Measurements from ENCODE around the gene CAV2.
A peak's percentile ranks its signal among the peaks of the same experiment; 100 is the strongest.

The CAV2 gene

GRCh38 chr7:116525298-116525912, 25.9 kb downstream of the CAV2 start:
- DNase-seq = peak; percentile 47

- DNase-seq = peak; percentile 82
These were observed 26.6 kb downstream of the CAV2 start for GRCh38 chr7:116525913-116526861.

DNA sequence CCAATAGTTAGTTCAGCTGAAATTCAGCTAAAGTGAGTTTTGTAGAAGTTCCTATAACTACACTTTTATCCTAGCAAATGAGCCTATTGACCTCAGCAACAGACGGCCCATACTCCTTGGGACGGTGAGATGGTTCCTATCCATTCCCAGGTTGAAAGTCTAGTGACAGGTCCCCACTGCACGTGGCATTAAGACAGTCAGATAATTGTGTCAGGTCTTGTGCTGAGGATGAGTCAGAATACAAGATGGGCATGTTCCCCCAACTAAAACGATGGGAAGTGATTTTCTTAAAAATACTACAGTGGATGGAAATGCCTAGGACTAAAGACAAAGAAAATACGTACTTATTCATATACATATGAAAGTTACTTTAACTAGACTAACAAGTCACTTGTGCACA, 27.4 kb downstream of the CAV2 start:
- no peak for DNase-seq

DNA sequence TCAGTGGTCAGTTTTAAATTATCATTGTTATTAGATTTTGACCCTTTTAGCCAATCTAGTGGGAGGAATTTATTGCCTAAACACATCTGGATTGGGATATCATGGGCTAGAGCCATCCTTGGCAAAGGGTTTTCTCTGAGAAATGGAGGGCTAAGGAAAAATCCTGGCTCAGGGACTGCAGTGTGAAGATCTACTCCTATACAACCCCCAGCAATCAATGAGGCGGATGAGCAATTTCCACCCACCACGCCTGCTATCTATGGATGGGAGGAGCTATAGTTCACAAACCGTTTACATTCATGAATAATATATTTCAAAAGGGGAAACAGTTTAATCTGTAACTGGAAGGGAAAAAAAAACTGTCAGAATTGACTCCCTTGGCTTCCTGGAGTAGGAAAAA, 28.0 kb downstream of the CAV2 start:
- no peak for DNase-seq

- peak; percentile 42 for DNase-seq
These were observed 28.7 kb downstream of the CAV2 start for GRCh38 chr7:116528008-116528789.

GRCh38 chr7:116529250-116529649, 29.7 kb downstream of the CAV2 start:
- no peak for DNase-seq

DNA sequence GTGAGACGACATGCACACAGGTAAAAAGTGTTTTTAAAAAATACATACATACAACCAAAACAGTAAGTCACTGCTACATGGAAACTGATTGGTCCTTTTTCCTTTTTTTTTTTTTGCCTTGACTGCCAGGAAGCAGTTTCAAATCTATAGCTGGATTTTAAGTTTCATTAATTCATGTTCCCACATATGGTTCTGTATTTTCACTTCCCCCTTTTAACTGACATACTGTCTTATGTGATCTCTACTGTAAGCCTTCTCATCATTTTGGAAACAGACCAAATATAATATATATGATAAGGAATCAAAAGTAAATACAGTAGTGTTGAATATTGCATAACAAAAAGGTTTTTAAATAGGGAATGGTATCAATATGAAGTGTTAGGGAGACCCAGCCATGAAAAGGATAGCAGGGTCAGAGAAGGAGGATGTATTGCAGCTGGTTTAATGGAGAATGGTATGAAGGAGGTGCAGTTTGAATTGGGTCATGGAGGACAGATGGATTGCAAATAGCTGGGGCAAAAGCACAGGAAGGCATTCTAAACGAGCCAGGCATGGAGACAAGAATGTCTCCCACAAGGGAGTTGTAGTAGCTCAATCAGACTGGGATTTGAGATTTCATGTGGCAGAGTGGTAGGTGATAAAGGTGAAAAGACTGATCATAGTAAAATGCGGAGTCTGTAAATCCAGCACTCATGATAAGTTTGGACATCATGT, 30.7 kb downstream of the CAV2 start:
- DNase-seq = no peak

DNA sequence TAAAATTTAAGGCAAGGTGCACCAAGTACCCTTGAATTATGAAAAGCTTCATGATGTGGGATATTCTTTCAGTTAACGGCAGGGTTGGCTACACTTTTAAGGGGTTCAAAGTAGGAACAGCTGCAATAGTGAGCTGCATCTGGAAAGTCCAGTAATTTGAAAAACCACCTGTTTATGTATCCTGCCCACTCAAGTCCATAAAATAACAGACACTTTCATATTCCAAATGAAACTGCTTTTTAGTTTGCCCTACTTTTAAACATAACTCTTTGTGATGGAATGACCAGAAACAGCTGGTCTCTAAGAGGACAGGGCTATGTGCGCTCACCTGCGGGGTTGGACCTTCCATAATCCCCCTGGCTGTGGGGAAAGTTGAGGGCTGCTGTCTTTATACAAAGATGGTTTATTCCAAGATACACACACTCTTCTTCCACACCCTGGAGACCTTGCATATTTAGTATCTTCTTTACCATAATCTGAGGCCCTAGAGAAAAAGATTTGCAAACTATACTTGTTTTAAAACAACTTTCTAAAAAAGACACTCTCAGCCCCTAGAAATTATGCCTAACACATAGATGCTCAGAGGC, 32.7 kb downstream of the CAV2 start:
- DNase-seq = no peak

DNA sequence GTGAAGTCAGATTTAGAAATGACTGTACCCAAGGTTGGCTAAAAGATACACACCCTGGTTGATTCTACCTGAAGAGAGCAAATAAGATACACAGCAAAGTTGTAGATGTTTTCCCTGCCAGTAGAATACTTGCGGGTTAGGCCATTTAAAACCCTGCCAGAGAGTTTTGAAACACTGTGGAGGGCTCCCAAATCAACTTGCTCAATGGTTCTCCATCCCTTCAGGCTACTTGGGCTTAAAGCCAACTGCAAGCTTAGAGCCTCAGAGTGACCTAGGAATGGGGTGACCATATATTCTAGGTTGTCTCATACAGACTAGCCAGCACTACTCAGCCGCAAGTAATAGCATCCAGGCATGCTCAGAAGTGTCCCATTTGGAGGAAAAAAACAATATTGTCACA, 35.3 kb downstream of the CAV2 start:
- DNase-seq = no peak

- no peak for DNase-seq
These were observed 35.9 kb downstream of the CAV2 start for GRCh38 chr7:116535416-116535815.

GRCh38 chr7:116538138-116538537, 38.6 kb downstream of the CAV2 start:
- no peak for DNase-seq

- no peak for DNase-seq
These were observed 40.3 kb downstream of the CAV2 start for GRCh38 chr7:116539879-116540278.

- DNase-seq = no peak
These were observed 41.2 kb downstream of the CAV2 start for GRCh38 chr7:116540743-116541142.

- DNase-seq = no peak
These were observed 42.4 kb downstream of the CAV2 start for GRCh38 chr7:116541951-116542350.

GRCh38 chr7:116542618-116543017, 43.1 kb downstream of the CAV2 start:
- DNase-seq = no peak

DNA sequence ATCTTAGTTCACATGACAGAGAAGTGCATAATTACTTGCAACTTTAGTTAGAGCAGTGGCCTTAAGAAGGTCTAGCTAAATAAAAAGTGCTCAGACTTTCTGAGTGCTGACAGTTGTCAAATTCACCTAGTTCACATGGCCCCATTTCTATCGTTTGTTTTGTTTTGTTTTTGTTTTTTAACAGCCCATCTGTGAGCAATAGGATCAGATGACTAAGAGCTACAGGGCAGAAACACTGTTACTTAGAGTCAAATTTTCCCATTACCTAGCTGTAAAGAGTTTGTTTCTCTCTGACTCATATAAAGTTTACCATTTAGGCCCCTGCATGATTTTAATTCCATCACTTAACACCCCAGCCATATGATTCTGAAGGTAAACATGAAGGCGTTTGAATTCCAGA, 44.1 kb downstream of the CAV2 start:
- no peak for DNase-seq

- DNase-seq = no peak
These were observed 44.9 kb downstream of the CAV2 start for GRCh38 chr7:116544487-116544886.

DNA sequence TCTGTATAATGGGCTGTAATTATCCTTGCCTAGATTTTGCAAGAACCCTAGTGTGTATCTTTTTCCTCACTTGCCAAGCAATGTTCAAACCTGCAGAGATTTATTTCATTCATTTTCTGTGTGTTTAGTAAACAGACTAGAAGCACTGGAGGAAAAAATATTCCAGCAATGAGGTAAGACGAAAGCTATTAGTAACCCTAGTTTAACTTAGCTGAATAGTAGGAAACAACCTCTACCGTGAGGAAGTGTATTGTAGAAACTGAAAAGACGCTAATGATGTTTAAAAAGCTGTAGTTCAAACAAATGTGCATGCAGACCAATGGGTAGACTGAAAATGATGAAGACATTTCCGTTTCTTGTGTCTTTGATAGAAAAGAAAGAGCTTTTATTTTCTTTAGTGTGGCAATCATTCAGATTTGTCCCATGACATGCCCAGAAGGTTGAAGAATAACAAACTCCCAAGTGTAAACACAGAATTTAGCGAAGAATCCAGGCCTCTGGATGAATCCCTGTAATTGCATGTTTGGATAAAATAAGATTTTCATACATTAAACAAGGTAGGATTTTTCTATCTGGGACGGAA, 46.0 kb downstream of the CAV2 start:
- DNase-seq = no peak

DNA sequence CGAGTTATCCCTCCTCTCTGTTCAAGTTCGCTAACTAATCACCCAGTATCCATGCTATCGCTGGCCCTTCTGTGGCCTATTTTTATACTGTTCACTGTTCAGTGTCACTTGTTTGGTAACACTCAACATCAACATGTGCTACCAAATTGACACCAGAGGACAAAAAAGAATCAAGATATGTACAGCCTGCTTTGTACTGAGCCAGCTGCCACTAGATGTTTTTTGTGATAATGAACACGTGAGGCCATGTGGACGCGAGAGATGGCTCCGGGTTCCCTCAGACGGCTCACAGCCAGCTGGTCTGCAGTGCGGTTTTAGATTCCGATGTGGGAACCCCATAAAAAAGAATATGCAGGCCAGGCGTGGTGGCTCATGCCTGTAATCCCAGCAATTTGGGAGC, 46.5 kb downstream of the CAV2 start:
- DNase-seq = no peak

GRCh38 chr7:116546916-116547315, 47.4 kb downstream of the CAV2 start:
- no peak for DNase-seq

DNA sequence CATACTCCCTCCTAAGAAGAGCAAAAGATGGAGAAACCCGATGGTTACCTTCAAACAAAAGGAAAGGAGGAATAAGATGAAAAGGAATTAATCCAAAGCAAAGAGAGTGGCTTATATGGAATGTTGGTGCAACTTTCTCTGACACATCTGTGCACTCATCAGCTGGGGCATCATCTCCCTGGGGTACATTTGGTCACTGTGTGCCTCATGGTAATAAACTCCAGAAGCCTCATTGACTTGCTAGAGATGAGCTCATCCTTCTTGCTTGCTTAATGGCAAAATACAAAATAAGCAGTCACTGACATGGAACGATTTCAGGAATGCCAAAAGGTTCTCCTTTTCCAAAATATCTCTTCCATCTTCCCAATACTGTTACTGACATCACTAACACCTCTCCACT, 47.8 kb downstream of the CAV2 start:
- DNase-seq = no peak

- DNase-seq = no peak
These were observed 49.0 kb downstream of the CAV2 start for GRCh38 chr7:116548506-116548905.
